Peyer's patch (tissue), 4 donors: ENCODE measurements around the gene AFTPH. TPM values are rescaled to one million over a fixed set of nuclear protein-coding genes. Genes with fewer than 3 reads are reported as not detected.

Experiments
- DNase-seq, 3 donors: peaks; one replicate each; pipeline ENCODE4 v3.0.0-alpha.2; 2017 to 2019
- H3K27ac ChIP-seq, 4 donors: fragments of 200-600 bp; sonication (generic); one replicate each; pipeline ENCODE4 v1.5.1; 2016 to 2019
- H3K27me3 ChIP-seq, 2 donors: fragments of 200-600 bp; sonication (generic); one replicate each; pipeline ENCODE4 v1.5.1; 2019
- H3K36me3 ChIP-seq, 3 donors: fragments of 200-600 bp; sonication (generic); one replicate each; pipeline ENCODE4 v1.5.1; 2016 to 2019
- H3K4me1 ChIP-seq, 4 donors: fragments of 200-600 bp; sonication (generic); one replicate each; pipeline ENCODE4 v1.5.1; 2016 to 2019
- H3K4me3 ChIP-seq, 4 donors: fragments of 200-600 bp; sonication (generic); 1 replicate in 3 of 4; 2 replicates in 1 of 4; pipeline ENCODE4 v1.5.1; 2016 to 2019; ENCODE audit warnings: mild to moderate bottlenecking in 1 of 4
- H3K9me3 ChIP-seq, 4 donors: fragments of 200-600 bp; sonication (generic); one replicate each; pipeline ENCODE4 v1.5.1; 2016 to 2019; ENCODE audit warnings: mild to moderate bottlenecking in 1 of 4
- POLR2A ChIP-seq, 2 donors: fragments of 450-650 bp; IDR thresholded peaks; one replicate each; pipeline ENCODE4 v1.5.1; 2017; ENCODE audit warnings: antibody characterized with exemption in 2 of 2, mild to moderate bottlenecking in 2 of 2, moderate library complexity in 2 of 2
- total RNA-seq, 4 donors: library from RNA; depleted of rRNA; stranded (reverse); fragments of >200 nt; gene quantifications; one replicate each; pipeline ENCODE4 v1.1.0, GENCODE V29; 2016
- TF ChIP-seq, protein P1 (sequence below), 6 experiments: fragments of 450-650 bp in 4 of 6; fragments of 200-600 bp in 2 of 6; sonication (generic) in 1 of 6; IDR thresholded peaks; one replicate each; pipeline ENCODE4 v1.5.1; 2017 to 2019; ENCODE audit warnings: antibody characterized with exemption in 6 of 6, mild to moderate bottlenecking in 3 of 6, moderate library complexity in 1 of 6

The AFTPH gene
- total RNA-seq, 4 donors from 2014 or later, result 41.7 to 79.0 (median 69.3) TPM

DNA sequence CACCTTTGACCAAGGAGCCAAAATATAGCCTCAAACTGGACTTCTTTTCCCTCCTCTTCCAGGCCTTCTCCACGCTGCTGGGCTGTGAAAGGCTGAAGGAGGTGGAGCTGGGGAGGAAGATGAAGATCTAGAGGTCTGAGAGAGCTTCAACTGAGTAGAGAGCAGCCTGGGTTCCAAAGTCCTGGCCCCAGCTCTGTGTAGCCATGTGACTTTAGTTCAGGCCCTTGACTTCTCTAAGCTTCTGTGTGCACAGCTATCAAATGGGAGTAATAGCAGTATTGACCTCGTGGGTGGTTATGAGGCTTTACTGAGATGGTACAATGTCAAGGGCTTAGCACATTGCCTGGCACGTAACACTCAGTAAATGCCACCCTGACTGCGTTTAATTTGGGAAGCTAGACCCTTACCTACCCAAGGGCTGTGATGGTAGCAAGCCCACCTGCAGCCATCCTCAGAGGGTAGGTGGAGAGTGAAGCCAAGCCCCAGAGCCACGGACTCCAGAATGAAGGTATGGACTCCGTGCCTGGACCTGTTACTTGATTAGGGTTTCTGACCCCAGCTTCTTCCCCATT lies 91.2 kb downstream of the AFTPH start:
- no peak for TF ChIP-seq POLR2A (IDR thresholded peaks at IDR 0.05)
- TF ChIP-seq, protein P1, sequence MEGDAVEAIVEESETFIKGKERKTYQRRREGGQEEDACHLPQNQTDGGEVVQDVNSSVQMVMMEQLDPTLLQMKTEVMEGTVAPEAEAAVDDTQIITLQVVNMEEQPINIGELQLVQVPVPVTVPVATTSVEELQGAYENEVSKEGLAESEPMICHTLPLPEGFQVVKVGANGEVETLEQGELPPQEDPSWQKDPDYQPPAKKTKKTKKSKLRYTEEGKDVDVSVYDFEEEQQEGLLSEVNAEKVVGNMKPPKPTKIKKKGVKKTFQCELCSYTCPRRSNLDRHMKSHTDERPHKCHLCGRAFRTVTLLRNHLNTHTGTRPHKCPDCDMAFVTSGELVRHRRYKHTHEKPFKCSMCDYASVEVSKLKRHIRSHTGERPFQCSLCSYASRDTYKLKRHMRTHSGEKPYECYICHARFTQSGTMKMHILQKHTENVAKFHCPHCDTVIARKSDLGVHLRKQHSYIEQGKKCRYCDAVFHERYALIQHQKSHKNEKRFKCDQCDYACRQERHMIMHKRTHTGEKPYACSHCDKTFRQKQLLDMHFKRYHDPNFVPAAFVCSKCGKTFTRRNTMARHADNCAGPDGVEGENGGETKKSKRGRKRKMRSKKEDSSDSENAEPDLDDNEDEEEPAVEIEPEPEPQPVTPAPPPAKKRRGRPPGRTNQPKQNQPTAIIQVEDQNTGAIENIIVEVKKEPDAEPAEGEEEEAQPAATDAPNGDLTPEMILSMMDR (IDR thresholded peaks at IDR 0.05), result no peak
- no peaks in the 10 kb centered on the region for H3K9me3 ChIP-seq
- no peaks in the 10 kb centered on the region for H3K4me1 ChIP-seq
- no peak overlapping the region for H3K27ac ChIP-seq
- H3K4me3 ChIP-seq, result no peak overlapping the region
- DNase-seq, result peak in 1 of 3 donors; percentile 44
- no peaks in the 10 kb centered on the region for H3K36me3 ChIP-seq
- no peaks in the 10 kb centered on the region for H3K27me3 ChIP-seq

DNA sequence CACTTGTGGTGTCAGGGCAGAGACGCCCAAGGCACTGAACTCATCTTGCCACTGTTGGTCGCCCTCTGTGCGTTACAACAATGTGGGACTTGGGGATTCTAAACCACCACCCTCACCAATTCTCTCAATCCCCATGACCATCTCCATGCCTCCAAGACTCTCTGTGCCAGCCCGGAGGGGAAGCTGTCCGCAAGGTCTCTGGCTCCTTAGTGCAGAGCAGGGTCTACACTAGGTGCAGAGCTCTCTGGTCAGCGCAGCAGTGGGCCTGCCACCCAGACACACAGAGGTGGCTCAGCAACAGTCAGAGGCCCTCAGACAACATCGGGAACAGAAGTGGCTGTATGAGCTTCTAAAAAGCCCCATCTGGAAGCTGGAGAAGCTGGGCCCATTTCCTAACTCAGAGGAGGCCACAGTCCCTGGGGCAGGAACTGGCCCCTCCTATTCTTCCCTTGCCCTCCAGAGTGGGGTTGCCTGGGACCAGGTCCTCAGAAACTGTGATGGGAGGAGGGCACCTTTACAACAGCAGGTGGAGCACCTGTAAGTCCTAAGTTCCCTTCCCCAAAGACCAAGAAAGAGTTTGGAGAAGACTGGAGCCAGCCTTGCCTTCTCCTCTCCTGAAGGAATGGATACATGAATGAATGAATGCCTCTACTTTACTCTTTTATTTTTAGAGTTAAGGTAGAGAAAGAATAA lies 91.9 kb downstream of the AFTPH start:
- Histone ChIP-seq H3K36me3 (no peaks in the 10 kb centered on the region), H3K27me3 (no peaks in the 10 kb centered on the region), H3K9me3 (no peaks in the 10 kb centered on the region), H3K4me3 (no peak overlapping the region), H3K27ac (no peak overlapping the region), H3K4me1 (no peaks in the 10 kb centered on the region)
- no peak for TF ChIP-seq POLR2A (IDR thresholded peaks at IDR 0.05)
- TF ChIP-seq, protein P1 (IDR thresholded peaks at IDR 0.05), result no peak
- peak in 1 of 3 donors; percentile 12 for DNase-seq

DNA sequence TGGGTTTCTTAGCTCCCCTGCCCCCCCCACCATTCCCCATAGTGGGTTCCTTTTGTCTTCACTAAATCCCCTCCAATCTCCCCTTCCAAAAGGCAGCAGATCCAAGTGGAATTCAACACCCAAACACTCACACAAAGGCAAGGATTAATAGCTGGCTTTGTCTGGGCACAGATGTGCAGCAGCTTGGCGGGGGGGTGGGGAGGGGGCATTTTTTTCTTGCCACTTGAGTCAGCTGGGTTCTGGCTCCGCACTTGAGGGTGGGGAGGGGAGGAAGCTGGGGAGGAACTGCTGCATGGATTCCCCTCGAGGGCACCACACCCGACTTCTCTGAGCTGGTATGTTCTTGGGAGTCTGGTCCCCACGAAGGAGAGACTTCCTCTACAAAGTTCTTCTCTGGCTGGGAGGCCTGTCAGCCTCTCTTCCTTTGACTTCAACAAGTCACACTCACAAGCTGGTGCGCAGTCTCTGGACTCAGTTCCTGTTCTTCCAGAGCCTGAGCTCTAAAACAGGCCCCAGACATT lies 93.6 kb downstream of the AFTPH start:
- no peaks in the 10 kb centered on the region for H3K36me3 ChIP-seq
- H3K4me1 ChIP-seq, result no peaks in the 10 kb centered on the region
- no peaks in the 10 kb centered on the region for H3K27me3 ChIP-seq
- TF ChIP-seq, protein P1 (IDR thresholded peaks at IDR 0.05), result no peak
- TF ChIP-seq POLR2A (IDR thresholded peaks at IDR 0.05), result no peak
- no peaks in the 10 kb centered on the region for H3K9me3 ChIP-seq
- H3K27ac ChIP-seq, result no peak overlapping the region
- peak in 1 of 3 donors; percentile 39 for DNase-seq
- H3K4me3 ChIP-seq, result no peak overlapping the region

DNA sequence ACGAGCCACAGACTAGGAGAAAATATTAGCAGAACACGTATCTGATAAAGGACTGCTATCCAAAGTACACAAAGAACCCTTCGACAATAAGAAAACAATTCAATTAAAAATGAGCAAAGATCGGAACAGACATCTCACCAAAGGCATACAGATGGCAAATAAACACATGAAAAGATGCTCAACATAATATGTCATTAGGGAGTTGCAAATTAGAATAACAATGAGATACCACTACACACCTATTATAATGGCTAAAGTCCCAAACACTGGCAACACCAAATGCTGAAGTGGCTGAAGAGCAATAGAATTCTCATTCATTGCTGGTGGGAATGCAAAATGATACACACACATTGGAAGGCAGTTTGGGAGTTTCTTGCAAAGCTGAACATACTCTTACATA lies 96.5 kb downstream of the AFTPH start:
- Histone ChIP-seq H3K27ac (no peak overlapping the region), H3K36me3 (no peaks in the 10 kb centered on the region), H3K27me3 (no peaks in the 10 kb centered on the region), H3K9me3 (no peaks in the 10 kb centered on the region), H3K4me1 (no peaks in the 10 kb centered on the region), H3K4me3 (no peak overlapping the region)
- DNase-seq, result no peak
- TF ChIP-seq POLR2A (IDR thresholded peaks at IDR 0.05), result no peak
- TF ChIP-seq, protein P1 (IDR thresholded peaks at IDR 0.05), result no peak

DNA sequence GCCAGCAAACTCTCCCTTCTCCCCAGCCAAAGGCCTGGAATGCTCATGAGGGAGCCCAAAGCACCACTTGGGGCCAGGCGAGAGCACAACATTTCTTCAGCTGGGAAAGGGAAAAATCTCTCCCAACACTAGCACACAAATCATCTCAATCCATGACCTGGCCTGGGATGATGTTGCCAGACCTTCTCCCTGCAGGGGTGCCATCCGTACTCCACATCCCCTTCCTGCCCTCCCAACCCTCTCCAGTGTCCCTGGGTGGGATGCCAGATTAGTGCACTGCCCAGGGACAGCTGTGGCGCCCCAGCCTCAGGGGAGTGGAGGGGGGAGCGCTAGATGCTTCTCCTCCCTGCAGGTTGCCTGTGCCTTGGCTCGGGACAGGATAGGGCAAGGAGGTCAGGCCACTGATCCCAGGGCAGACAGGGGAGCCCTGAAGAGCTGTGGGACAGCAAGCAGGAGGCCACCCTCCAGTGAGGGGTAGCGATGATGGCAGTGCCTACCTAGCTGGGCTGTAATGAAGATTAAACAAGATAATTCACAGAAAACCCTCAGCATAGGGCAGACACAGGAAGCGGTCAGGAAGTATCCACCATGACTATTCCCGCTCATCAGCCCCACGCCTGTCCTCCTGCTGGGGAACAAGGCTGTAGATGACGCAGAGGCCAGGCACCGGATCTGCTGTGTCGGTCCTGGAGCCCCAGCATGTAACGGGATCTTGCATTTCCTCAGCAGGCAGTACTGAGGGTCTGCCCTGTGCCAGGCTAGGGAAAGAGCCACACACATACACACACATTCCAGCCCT lies 98.5 kb downstream of the AFTPH start:
- Histone ChIP-seq H3K4me3 (no peak overlapping the region), H3K4me1 (no peaks in the 10 kb centered on the region), H3K36me3 (no peaks in the 10 kb centered on the region), H3K27ac (no peak overlapping the region), H3K27me3 (no peaks in the 10 kb centered on the region), H3K9me3 (no peaks in the 10 kb centered on the region)
- peak in 1 of 3 donors; percentile 39 for DNase-seq
- no peak for TF ChIP-seq POLR2A (IDR thresholded peaks at IDR 0.05)
- TF ChIP-seq, protein P1 (IDR thresholded peaks at IDR 0.05), result peak in 1 of 6 experiments; percentile 11
